HG02943 (cell line): ENCODE results near the gene KIF1C.
"Not testable (repeated sequence)": the region's sequence is repeated elsewhere in the genome, so short reads cannot be mapped to it uniquely, and the experiment has no call there.

ENCODE experiments used
- ATAC-seq: cut with Tn5 transposase; IDR thresholded peaks from one replicate; pipeline ENCODE4 v1.9.1; 2021; ENCODE audit warnings: mild to moderate bottlenecking, low read depth, moderate library complexity; ENCODE audit not compliant: unreplicated experiment

KIF1C gene

GRCh38 chr17:5042157-5043022, 44.6 kb downstream of the KIF1C start:
- ATAC-seq: no peak

GRCh38 chr17:5043524-5043923, 45.8 kb downstream of the KIF1C start:
- no peak for ATAC-seq

GRCh38 chr17:5044630-5045029, 46.9 kb downstream of the KIF1C start:
- no peak for ATAC-seq

GRCh38 chr17:5045496-5045895, 47.7 kb downstream of the KIF1C start:
- ATAC-seq: no peak

- ATAC-seq: no peak
Observed at GRCh38 chr17:5047446-5047845, 49.7 kb downstream of the KIF1C start.

- no peak for ATAC-seq
Observed at GRCh38 chr17:5049314-5049841, 51.6 kb downstream of the KIF1C start.

GRCh38 chr17:5050278-5050677, 52.5 kb downstream of the KIF1C start:
- no peak for ATAC-seq

- ATAC-seq: no peak
Observed at GRCh38 chr17:5055543-5055942, 57.8 kb downstream of the KIF1C start.

GRCh38 chr17:5065227-5065744, 67.5 kb downstream of the KIF1C start:
- no peak for ATAC-seq

GRCh38 chr17:5068236-5068635, 70.5 kb downstream of the KIF1C start:
- no peak for ATAC-seq

- ATAC-seq: no peak
Observed at GRCh38 chr17:5069724-5070123, 72.0 kb downstream of the KIF1C start.

- ATAC-seq: not testable (repeated sequence)
Observed at GRCh38 chr17:5075472-5075871, 77.7 kb downstream of the KIF1C start.

- ATAC-seq: not testable (repeated sequence)
Observed at GRCh38 chr17:5077275-5077674, 79.5 kb downstream of the KIF1C start.

- no peak for ATAC-seq
Observed at GRCh38 chr17:5077781-5078105, 80.0 kb downstream of the KIF1C start.
